ENCODE data around the gene PCNX2. TPM values are rescaled to one million over a fixed set of nuclear protein-coding genes. Genes with fewer than 3 reads are reported as not detected.
"Not testable (repeated sequence)": the region's sequence is repeated elsewhere in the genome, so short reads cannot be mapped to it uniquely, and the experiment has no call there.

The PCNX2 gene
- total and polyA plus RNA-seq, 9 donors: 5.7 to 26.0 (median 18.9) TPM

DNA sequence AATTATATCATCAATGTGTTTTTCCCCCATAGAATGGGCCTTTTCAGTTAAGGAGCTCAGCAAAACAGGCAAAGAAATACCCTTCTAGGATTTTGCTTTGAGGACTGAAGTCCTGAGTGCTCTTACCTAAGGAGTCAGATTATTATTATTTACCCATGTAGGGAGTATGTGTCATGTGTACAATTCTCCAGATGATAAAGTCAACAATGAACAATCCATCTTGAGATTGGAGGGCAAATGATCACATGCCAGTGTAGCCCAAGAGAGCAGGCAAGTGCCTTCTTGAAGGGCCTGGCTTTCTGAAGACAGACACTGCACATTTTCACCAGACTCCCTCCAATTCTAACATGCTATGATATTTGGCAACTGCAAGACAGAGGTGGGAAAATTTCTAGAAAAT lies 159.7 kb downstream of the PCNX2 start:
- Histone ChIP-seq H3K27ac (no peak overlapping the region), H3K27me3 (no peaks in the 10 kb centered on the region), H3K4me3 (no peak overlapping the region), H3K36me3 (no peaks in the 10 kb centered on the region), H3K4me1 (ENCODE audit: insufficient read depth) (peaks cover 1% of the 10 kb centered on the region), H3K9me3 (no peaks in the 10 kb centered on the region)
- DNase-seq: no peak
- intact Hi-C loops (cut with DNase I): no loop called here
- no peak for TF ChIP-seq EP300 (IDR thresholded peaks at IDR 0.05)
- no peak for TF ChIP-seq CTCF (IDR thresholded peaks at IDR 0.05)
- TF ChIP-seq POLR2A (IDR thresholded peaks at IDR 0.05): no peak

DNA sequence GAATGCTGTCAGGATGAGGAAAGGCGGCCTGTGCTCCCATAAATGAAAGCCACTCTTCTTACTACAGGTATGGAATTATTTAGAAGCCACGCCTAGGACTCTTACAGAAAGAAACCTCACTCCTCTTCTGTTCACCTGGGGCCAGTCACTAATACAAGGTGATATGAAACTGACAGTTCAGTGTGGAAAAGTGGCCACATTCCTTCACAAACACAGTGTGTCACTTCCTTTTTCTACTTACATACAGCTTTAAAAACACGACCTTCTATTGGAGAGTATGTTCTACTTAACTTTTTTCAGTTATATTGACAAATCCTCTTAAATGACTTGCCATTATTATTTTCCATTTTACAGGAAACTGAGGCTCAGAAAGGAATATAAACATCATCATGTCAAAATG lies 163.1 kb downstream of the PCNX2 start:
- TF ChIP-seq EP300 (IDR thresholded peaks at IDR 0.05): no peak
- no peak for TF ChIP-seq CTCF (IDR thresholded peaks at IDR 0.05)
- no peak for TF ChIP-seq POLR2A (IDR thresholded peaks at IDR 0.05)
- Histone ChIP-seq H3K4me3 (no peak overlapping the region), H3K27ac (no peak overlapping the region), H3K4me1 (ENCODE audit: insufficient read depth) (no peaks in the 10 kb centered on the region), H3K36me3 (no peaks in the 10 kb centered on the region), H3K27me3 (no peaks in the 10 kb centered on the region), H3K9me3 (no peaks in the 10 kb centered on the region)
- DNase-seq: no peak
- 90 to 94% (median 92%) methylated on average over 3 of the region's 3 CpGs for WGBS, 3 donors
- intact Hi-C loops (cut with DNase I): no loop called here

DNA sequence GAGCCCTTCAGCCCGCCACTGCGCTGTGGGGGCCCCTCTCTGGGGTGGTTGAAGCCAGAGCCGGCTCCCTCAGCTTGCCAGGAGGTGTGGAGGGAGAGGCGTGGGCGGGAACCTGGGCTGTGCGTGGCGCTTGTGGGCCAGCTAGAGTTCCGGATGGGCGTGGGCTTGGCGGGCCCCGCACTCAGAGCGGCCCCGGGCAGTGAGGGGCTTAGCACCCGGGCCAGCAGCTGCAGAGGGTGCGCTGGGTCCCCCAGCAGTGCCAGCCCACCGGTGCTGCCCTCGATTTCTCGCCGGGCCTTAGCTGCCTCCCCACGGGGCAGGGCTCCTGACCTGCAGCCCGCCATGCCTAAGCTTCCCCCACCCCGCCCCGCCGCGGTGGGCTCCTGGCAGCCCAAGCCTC lies 166.5 kb downstream of the PCNX2 start:
- H3K27ac ChIP-seq; H3K27me3 ChIP-seq; H3K4me3 ChIP-seq; H3K4me1 ChIP-seq (ENCODE audit: insufficient read depth); intact Hi-C loops (cut with DNase I); H3K36me3 ChIP-seq; DNase-seq; H3K9me3 ChIP-seq: not testable (repeated sequence)
- 93 to 99% (median 94%) methylated on average over 10 to 25 of the region's 25 CpGs for WGBS, 3 donors

DNA sequence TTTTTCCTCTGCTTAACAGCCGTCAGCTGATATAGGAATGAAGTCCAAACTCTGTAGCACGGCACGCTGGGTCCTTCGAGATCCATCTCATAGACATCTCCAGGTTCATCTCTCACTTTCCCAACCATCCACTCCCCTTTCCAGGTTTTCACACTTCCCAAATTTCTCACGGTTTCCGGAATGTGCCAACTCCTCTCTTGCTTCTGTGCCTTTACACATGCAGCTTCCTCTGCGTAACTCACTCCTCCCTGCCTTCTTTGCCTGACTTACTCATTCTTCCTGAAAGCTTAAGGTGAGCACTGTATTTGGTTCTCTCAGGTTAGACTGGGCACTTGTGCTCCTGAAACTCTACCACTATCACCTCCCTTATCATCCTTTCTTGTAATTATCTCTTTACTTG lies 168.4 kb downstream of the PCNX2 start:
- WGBS, 3 donors: 47 to 81% (median 56%) methylated on average over 7 of the region's 7 CpGs
- intact Hi-C loops (cut with DNase I): no loop called here
- no peaks in the 10 kb centered on the region for H3K27me3 ChIP-seq
- H3K4me3 ChIP-seq: no peak overlapping the region
- no peak overlapping the region for H3K27ac ChIP-seq
- H3K36me3 ChIP-seq: no peaks in the 10 kb centered on the region
- no peak for TF ChIP-seq CTCF (IDR thresholded peaks at IDR 0.05)
- no peak for TF ChIP-seq POLR2A (IDR thresholded peaks at IDR 0.05)
- no peak for TF ChIP-seq EP300 (IDR thresholded peaks at IDR 0.05)
- DNase-seq: no peak
- no peaks in the 10 kb centered on the region for H3K9me3 ChIP-seq
- no peaks in the 10 kb centered on the region for H3K4me1 ChIP-seq (ENCODE audit: insufficient read depth)

DNA sequence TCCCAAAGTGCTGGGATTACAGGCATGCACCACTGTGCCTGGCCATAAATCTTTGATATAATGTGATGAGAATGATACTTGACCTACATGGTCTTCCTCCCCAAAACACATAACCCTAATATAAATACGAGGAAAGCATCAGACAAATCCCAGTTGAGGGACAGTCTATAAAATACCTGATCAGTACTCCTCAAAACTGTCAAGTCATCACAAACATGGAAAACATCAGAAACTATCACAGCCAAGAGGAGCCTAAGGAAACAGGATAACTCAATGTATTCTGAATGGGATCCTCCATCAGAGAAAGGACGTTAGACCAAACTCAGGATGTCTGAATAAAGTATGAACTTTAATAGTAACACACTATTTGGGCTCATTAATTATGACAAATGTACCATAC lies 172.7 kb downstream of the PCNX2 start:
- Histone ChIP-seq H3K27me3 (no peaks in the 10 kb centered on the region), H3K36me3 (no peaks in the 10 kb centered on the region), H3K27ac (no peak overlapping the region), H3K4me3 (no peak overlapping the region), H3K9me3 (no peaks in the 10 kb centered on the region), H3K4me1 (ENCODE audit: insufficient read depth) (no peaks in the 10 kb centered on the region)
- TF ChIP-seq POLR2A (IDR thresholded peaks at IDR 0.05): no peak
- TF ChIP-seq CTCF (IDR thresholded peaks at IDR 0.05): no peak
- TF ChIP-seq EP300 (IDR thresholded peaks at IDR 0.05): no peak
- no peak for DNase-seq
- intact Hi-C loops (cut with DNase I): no loop called here
- WGBS, 3 donors: 93 to 100% (median 96%) methylated on average over 2 of the region's 2 CpGs
